Kasumi-1 (cell line): Measurements from ENCODE around the gene SCLY.

Experiments used
- DNase-seq, 2 experiments: peaks; one replicate each; lab custom pipeline; 2025; lab: John Stamatoyannopoulos, UW

The SCLY gene

DNA sequence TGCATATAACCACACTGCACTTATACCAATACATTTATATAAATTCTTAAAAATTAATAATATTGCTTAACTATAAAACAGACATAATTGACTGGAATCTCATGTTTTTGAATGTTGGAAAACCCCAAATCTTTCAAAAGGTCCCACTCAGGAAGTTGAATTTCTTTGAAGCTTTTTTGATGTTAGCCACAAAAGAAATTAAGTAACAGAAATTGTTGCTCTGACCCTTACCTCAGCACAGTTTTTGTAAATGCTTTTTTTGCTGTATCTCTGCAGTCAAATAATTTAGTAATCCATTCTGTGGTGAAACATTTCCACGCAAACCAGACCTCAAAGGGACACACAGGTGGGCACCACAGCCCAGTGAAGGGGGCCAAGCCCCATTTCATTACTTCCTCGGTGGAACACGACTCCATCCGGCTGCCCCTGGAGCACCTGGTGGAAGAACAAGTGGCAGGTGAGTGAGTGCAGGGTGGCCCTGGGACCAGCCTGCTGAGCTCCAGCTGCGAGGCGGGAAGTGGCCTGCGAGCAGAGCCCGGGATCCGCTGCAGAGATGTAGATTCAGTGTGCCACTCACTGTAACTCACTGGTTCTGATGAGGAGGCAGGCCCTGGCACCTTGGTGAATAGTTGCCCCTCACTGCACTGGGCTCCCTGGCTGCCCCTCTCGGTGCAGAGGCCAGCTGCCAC is 8.4 kb downstream of the SCLY start:
- no peak for DNase-seq

DNA sequence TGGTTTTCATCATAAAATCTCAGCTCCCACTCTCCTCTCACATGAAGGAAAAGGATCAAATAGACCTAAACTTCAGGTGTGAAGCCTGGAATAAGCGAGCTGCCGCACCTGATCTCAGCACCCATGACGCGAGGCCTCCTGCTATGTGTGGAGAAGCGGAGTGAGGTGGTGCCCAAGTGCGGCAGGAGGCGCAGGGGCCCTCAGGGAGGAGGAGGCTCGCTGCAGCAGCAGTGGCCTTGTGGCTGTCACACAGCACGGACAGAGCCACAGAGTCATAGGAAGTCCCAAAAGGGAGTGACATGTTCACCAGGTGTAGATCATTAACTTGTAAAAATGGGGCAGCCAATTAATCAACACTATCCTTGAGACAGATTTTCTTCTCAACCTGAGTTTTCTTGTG is 9.1 kb downstream of the SCLY start:
- DNase-seq, result no peak

DNA sequence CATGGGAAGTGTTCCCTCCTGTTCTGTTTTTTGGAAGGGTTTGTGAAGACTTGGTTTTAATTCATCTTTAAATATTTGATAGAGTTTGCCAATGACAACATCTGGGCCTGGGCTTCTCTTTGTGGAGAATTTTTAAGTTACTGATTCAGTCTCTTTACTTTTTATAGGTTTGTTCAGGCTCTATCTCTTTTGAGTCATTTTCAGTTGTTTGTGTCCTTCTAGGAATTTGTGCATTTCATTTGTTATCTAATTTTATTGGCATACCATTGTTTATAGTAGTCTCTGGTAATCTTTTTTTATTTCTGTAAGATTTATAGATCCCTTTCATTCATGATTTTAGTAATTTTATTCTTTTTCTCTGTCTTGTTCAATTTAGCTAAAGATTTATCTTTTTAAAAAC is 14.6 kb downstream of the SCLY start:
- DNase-seq, result no peak

GRCh38 chr2:238077292-238077691 is 16.5 kb downstream of the SCLY start:
- DNase-seq, result no peak

- no peak for DNase-seq
Observed at GRCh38 chr2:238079874-238080327, 19.1 kb downstream of the SCLY start.

GRCh38 chr2:238080518-238080917 is 19.7 kb downstream of the SCLY start:
- DNase-seq, result no peak

GRCh38 chr2:238081150-238081549 is 20.3 kb downstream of the SCLY start:
- no peak for DNase-seq

DNA sequence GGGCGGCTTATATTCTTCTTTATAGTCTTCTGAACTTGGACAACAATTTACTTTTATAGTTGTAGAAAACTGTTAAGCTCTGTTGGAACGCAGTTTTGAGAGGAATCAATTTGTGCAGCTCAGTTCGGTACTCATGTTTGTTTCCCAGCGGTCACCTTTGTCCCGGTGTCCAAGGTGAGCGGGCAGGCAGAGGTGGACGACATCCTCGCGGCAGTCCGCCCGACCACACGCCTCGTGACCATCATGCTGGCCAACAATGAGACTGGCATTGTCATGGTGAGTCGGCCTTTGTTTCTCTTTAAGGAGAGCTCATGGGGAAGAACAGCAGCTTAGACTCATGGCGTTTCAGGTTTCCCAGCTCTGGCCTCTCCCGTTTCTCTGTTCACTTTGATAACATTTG is 20.8 kb downstream of the SCLY start:
- DNase-seq, result no peak

DNA sequence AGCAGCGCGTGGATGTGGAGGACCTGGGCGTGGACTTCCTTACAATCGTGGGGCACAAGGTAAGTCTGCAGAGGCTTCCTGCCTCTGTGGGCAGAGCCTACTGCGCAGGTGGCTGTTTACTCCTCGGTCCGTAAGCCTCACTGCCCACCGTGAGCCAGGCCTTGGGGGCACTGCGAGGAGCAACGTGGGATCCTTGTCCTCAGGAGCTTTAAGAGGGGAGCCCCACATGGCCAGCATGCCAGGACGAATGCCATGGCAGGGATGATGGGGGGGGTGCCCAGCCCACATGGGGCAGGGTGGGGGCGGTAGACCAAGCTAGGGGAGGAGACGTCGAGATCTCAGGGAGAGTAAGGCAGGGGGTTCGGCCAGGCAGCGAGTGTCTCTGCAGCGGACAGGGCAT is 21.4 kb downstream of the SCLY start:
- DNase-seq, result no peak

GRCh38 chr2:238082827-238083226 is 22.0 kb downstream of the SCLY start:
- DNase-seq, result no peak

GRCh38 chr2:238083919-238084318 is 23.1 kb downstream of the SCLY start:
- DNase-seq, result no peak

DNA sequence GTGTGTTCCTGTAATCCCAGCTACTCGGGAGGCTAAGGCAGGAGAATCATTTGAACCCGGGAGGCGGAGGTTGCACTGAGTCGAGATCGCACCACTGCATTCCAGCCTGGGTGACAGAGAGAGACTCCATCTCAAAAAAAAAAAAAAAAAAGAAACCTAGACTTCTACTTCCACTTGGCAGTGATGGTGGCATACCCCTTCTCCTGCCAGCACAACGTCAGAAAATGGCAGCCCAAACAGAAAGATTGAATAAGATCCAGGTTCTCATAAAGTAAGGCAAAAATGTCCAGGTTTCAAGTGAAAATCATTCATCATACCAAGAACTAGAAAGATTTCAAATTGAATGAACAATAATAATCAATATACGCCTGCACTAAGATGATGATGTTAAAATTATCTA is 24.0 kb downstream of the SCLY start:
- DNase-seq, result no peak

DNA sequence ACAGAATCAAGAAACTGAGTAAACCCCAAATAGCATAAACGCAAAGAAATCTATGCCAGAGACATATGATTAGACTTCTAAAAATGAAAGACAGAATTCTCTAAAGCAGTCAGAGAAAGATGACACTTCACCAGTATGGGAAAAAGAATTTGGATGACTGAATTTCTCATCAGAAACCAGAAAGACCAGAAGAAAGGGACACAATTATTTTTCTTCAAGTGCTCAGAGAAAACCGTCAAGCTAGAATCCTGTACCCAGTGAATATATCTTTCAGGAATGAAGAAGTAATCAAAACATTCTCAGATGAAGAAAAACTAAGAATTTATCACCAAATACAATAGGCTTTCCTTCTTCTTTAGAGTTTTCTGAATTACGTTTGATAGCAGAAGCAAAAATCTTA is 25.1 kb downstream of the SCLY start:
- no peak for DNase-seq

DNA sequence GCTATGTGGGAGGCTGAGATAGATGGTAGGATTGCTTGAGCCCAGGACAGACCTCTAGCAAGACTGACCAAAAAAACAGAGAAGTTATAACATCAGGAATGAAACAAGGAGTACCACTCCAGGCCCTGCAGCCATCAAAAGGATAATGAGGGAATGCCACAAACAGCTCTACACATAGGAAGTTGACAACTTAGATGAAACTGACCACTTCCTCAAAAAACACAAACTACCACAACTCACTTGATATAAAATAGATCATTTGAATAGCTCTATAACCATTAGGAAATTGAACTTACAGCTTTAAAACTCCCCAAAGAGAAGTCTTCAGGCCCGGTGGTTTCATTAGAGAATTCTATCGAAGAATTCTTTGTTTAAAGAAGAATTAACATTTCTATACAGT is 26.4 kb downstream of the SCLY start:
- no peak for DNase-seq

DNA sequence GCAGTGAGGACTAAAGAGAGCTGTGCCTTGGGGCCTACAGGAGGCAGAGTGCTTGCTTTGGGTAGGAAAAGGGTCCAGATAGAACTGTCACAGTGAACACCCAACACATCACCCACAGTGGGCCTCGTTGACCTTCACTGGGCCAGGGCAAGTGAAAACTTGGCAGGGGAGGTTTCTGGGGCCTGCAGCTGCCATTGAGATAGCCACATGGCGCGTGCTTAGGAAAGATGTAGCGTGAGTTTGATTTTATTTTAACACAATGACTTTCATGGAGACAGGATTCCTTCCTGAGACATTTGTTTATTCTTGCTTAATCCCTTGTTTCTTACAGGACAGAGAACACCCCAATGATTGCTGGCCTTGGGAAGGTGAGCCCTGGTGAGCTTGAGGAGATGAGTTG is 30.1 kb downstream of the SCLY start:
- DNase-seq, result no peak

DNA sequence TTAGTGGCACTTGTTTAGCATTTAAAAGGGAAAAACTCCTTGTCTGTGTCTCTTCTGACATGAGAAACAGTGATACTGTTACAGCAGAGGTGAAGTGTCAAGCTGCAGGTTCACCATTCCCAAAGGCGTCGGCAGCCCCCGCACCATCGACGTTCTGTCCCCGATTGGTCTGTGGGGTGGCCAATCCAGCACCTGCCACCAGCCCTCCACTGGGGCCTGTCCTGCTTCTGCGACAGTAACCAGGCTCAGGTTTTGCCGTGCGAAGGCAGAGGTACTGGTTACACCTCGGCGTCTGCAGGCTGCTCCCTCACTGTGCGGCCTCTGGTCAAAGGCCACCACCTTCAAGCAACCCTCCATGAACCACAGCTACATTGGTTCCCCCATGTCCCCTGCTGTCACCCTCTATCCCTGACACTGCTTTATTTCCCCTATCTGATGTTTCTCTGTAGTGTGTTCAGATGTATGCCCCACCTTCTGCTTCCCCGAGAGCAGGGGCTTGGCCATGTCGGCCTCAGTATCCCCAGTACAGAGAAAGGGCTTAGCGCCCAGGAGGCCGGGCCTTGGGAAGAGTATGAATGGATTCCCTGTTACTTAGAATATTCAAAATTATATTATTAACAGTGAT is 30.7 kb downstream of the SCLY start:
- DNase-seq, result no peak

DNA sequence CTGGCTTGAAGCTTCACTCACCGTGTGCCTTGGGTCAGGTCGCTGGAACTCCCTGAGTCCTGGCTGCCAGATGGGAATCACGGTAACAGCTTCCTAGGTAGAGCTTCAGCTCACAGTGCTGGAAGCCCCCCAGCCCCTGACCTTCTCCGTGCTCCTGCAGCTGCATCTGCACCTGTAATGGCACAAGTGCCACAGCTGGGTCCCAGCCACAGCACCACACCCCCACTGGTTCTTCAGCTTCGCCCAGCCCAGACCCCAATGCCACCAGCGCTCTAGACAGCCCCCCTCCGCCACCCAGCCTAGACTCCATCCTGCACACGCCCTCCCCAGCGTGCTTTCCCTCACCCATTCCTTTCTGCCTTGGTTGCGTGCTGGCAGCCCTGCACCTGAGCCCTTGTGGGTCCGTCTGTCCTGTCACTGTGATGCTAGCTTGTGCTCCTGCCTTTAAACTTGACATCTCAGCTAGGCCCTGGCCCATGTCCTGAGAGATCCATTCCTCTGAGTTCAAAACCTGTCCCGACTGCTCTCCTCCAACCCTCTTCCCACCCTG is 31.8 kb downstream of the SCLY start:
- DNase-seq, result no peak

- no peak for DNase-seq
Observed at GRCh38 chr2:238093181-238094140, 32.7 kb downstream of the SCLY start.

DNA sequence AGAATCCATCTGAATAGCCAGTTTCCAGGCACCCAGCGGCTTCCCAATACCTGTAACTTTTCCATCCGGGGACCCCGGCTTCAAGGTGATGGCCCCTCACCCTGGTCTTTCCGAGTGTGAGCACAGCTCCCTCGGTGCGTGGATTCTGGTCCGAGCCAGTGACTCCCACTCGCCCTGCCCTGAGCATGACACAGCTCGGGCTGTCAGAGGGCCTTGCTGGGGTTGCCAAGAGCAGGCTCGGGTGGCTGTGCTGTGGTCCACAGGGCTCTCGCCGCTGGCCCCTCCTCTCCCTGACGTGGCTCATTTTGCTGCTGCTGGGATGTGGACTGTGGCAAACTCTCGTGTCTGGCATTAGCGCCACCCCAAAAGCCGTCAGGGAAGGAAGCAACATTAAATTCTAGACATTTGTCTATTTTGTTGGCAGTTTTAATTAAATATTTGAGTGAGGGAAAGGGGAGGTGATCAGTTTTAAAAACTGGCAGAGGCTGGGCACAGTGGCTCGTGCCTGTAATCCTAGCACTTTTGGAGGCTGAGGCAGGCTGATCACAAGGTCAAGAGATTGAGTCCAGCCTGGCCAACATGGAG is 33.7 kb downstream of the SCLY start:
- no peak for DNase-seq

GRCh38 chr2:238095143-238095542 is 34.3 kb downstream of the SCLY start:
- DNase-seq, result no peak

GRCh38 chr2:238096311-238097011 is 35.7 kb downstream of the SCLY start:
- no peak for DNase-seq
